Measurements from ENCODE around the gene ZNF592. TPM values are rescaled to one million over a fixed set of nuclear protein-coding genes. Genes with fewer than 3 reads are reported as not detected.
"Not testable (repeated sequence)": the region's sequence is repeated elsewhere in the genome, so short reads cannot be mapped to it uniquely, and the experiment has no call there.

The ZNF592 gene
- total and polyA plus RNA-seq, 9 of the 15 experiments (the other 6 are each of a cell fraction or from before 2014, with no cell fraction given) = 0.88 to 23.8 (median 7.4) TPM

DNA sequence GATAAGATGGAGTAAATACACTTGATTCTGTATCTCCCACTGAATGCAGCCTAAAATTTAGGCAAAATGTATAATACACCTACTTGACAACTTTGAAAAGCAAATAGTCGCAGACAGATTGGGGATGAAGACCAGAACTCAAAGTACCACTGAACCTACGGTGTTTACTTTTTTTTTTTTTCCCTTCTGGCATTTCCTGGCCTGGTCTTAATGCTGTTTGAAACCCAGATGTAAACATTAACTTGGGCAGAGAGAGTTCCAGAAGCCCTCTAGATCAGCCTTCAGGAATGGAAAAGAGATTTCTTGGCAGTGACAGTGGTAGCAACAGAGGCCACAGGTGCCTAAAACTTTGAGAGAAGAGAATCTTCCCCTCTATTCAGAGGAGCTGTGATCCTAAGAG lies 96.6 kb downstream of the ZNF592 start (continued):
- TF ChIP-seq, protein P1, sequence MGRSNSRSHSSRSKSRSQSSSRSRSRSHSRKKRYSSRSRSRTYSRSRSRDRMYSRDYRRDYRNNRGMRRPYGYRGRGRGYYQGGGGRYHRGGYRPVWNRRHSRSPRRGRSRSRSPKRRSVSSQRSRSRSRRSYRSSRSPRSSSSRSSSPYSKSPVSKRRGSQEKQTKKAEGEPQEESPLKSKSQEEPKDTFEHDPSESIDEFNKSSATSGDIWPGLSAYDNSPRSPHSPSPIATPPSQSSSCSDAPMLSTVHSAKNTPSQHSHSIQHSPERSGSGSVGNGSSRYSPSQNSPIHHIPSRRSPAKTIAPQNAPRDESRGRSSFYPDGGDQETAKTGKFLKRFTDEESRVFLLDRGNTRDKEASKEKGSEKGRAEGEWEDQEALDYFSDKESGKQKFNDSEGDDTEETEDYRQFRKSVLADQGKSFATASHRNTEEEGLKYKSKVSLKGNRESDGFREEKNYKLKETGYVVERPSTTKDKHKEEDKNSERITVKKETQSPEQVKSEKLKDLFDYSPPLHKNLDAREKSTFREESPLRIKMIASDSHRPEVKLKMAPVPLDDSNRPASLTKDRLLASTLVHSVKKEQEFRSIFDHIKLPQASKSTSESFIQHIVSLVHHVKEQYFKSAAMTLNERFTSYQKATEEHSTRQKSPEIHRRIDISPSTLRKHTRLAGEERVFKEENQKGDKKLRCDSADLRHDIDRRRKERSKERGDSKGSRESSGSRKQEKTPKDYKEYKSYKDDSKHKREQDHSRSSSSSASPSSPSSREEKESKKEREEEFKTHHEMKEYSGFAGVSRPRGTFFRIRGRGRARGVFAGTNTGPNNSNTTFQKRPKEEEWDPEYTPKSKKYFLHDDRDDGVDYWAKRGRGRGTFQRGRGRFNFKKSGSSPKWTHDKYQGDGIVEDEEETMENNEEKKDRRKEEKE (IDR thresholded peaks at IDR 0.05; ENCODE audit: borderline replicate concordance in 1 of 2, control insufficient read depth in 1 of 2, low read depth in 2 of 2, low read length in 1 of 2) = no peak
- TF ChIP-seq ARID1B (IDR thresholded peaks at IDR 0.05) (no peak), MYC (IDR thresholded peaks at IDR 0.05; ENCODE audit: low read depth, low read length) (no peak), MYC (CRISPR knock-in tag; IDR thresholded peaks at IDR 0.05; ENCODE audit: borderline replicate concordance, low read depth) (no peak), CBX5 (IDR thresholded peaks at IDR 0.05; ENCODE audit: borderline replicate concordance, low read depth) (no peak)

DNA sequence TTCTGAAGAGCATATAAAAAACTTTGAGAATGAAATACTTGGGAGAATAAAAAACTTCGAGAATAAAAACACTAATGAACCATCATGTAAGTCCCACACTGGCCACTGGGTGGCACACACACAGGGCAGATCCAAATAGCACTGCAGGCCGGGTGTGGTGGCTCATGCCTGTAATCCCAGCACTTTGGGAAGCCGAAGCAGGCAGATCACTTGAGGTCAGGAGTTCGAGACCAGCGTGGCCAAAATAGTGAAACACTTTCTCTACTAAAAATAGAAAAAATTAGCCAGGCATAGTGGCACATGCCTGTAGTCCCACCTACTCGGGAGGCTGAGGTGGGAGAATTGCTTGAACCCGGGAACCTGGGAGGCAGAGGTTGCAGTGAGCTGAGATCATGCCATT lies 97.2 kb downstream of the ZNF592 start:
- H3K4me2 ChIP-seq (ENCODE audit: insufficient read depth, low read length); H3K9me3 ChIP-seq (replicated peaks; ENCODE audit: control insufficient read depth, insufficient read depth, low read depth, low read length); H3K27ac ChIP-seq (ENCODE audit: extremely low read depth, low read depth, low read length); BruUV-seq (replicated peaks); H3K9ac ChIP-seq (ENCODE audit: insufficient read depth in 1 of 2, low read depth in 2 of 2, low read length in 2 of 2); H3K79me2 ChIP-seq (ENCODE audit: control insufficient read depth, insufficient read depth, low read length); CTCF ChIA-PET (ENCODE audit: low intra/inter-chr PET ratio); H3K27me3 ChIP-seq (ENCODE audit: control insufficient read depth in 2 of 2, insufficient read depth in 2 of 2, low read length in 2 of 2); H4K20me1 ChIP-seq (replicated peaks; ENCODE audit: control insufficient read depth, insufficient read depth, low read length); H3K36me3 ChIP-seq (ENCODE audit: control insufficient read depth, insufficient read depth, low read length); H2AFZ ChIP-seq (ENCODE audit: low read depth, low read length); in situ Hi-C loops (cut with MboI); H3K4me1 ChIP-seq (replicated peaks in 1 of 2; ENCODE audit: control insufficient read depth in 2 of 2, insufficient read depth in 2 of 2, low read length in 2 of 2); H3K9me1 ChIP-seq (ENCODE audit: control insufficient read depth, insufficient read depth, low read length); H3K4me3 ChIP-seq: not testable (repeated sequence)
- POLR2A ChIA-PET = interaction anchor here (0.6 to 1.1 kb wide), 3 partner anchors 8 to 152 kb away, joined by 3 read pairs; no protein-coding TSS in a partner anchor
- WGBS (ENCODE audit: insufficient coverage, low coverage, missing lambda C conversion rate) = 18% methylated on average over 7 of the region's 7 CpGs
- DNase-seq (ENCODE audit: extremely low read depth in 1 of 4, low spot score in 3 of 4) = peak; percentile 48 to 72 (median 52)
- peak; percentile 89 for FAIRE-seq
- intact Hi-C loops (cut with micrococcal nuclease) = loop anchor here (5.0 kb wide), 1 partner anchor 82 kb away; no protein-coding TSS in a partner anchor
- ATAC-seq = peak; percentile 85
- peak; percentile 43; the same call in 1 of the 2 replicates for TF ChIP-seq ZSCAN29 (IDR thresholded peaks at IDR 0.05)
- TF ChIP-seq, protein P2, sequence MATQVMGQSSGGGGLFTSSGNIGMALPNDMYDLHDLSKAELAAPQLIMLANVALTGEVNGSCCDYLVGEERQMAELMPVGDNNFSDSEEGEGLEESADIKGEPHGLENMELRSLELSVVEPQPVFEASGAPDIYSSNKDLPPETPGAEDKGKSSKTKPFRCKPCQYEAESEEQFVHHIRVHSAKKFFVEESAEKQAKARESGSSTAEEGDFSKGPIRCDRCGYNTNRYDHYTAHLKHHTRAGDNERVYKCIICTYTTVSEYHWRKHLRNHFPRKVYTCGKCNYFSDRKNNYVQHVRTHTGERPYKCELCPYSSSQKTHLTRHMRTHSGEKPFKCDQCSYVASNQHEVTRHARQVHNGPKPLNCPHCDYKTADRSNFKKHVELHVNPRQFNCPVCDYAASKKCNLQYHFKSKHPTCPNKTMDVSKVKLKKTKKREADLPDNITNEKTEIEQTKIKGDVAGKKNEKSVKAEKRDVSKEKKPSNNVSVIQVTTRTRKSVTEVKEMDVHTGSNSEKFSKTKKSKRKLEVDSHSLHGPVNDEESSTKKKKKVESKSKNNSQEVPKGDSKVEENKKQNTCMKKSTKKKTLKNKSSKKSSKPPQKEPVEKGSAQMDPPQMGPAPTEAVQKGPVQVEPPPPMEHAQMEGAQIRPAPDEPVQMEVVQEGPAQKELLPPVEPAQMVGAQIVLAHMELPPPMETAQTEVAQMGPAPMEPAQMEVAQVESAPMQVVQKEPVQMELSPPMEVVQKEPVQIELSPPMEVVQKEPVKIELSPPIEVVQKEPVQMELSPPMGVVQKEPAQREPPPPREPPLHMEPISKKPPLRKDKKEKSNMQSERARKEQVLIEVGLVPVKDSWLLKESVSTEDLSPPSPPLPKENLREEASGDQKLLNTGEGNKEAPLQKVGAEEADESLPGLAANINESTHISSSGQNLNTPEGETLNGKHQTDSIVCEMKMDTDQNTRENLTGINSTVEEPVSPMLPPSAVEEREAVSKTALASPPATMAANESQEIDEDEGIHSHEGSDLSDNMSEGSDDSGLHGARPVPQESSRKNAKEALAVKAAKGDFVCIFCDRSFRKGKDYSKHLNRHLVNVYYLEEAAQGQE (IDR thresholded peaks at IDR 0.05; ENCODE audit: borderline replicate concordance) = peak; percentile 38; the same call in 1 of the 2 replicates
- TF ChIP-seq, protein P2 (CRISPR knock-in tag; IDR thresholded peaks at IDR 0.05; ENCODE audit: low read depth) = not testable (repeated sequence)
- 0 out of 2 replicates have a peak, but pooled peaks have one; percentile 18 for TF ChIP-seq SMC3 (conservative IDR thresholded peaks at IDR 0.05; ENCODE audit: insufficient read depth, low read depth, low read length)
- TF ChIP-seq KLF16 (IDR thresholded peaks at IDR 0.05) = 0 out of 2 replicates have a peak, but pooled peaks have one; percentile 33

Measured in K562 (cell line).